ENCODE results near the gene SUN2.

DNA sequence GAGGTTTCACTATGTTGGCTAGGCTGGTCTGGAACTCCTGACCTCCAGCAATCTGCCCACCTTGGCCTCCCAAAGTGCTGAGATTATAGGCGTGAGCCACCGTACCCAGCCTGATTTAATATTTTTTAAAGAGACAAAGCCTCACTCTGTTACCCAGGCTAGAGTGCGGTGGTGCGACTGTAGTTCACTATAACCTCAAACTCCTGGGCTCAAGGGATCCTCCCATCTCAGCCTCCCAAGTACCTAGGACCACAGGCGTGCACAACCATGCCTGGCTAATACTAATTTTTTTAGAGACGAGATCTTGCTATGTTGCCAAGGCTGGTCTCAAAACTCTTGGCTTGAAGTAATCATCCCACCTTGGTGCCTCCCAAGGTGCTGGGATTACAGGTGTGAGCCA lies 36.6 kb downstream of the SUN2 start:
- TF ChIP-seq POLR2G (IDR thresholded peaks at IDR 0.05; ENCODE audit: low read depth, low read length) (no peak), HOXA7 (CRISPR knock-in tag; IDR thresholded peaks at IDR 0.05) (no peak), CTCF (CRISPR knock-in tag; IDR thresholded peaks at IDR 0.05) (no peak), ZNF282 (IDR thresholded peaks at IDR 0.05; ENCODE audit: partially characterized antibody) (no peak), AGO1 (IDR thresholded peaks at IDR 0.05; ENCODE audit: low read depth, low read length, poor library complexity, severe bottlenecking) (no peak), ZNF773 (CRISPR knock-in tag; IDR thresholded peaks at IDR 0.05; ENCODE audit: borderline replicate concordance) (no peak), EHMT2 (IDR thresholded peaks at IDR 0.05; ENCODE audit: borderline replicate concordance, low read depth, low read length) (no peak), GABPA (IDR thresholded peaks at IDR 0.05; ENCODE audit: low read depth, low read length) (no peak), GABPA (CRISPR knock-in tag; IDR thresholded peaks at IDR 0.05; ENCODE audit: low read depth) (no peak), NR2F6 (IDR thresholded peaks at IDR 0.05) (no peak), NR2F6 (CRISPR knock-in tag; IDR thresholded peaks at IDR 0.05) (no peak), ZNF614 (CRISPR knock-in tag; IDR thresholded peaks at IDR 0.05; ENCODE audit: borderline replicate concordance) (no peak)
- TF ChIP-seq, protein P1, sequence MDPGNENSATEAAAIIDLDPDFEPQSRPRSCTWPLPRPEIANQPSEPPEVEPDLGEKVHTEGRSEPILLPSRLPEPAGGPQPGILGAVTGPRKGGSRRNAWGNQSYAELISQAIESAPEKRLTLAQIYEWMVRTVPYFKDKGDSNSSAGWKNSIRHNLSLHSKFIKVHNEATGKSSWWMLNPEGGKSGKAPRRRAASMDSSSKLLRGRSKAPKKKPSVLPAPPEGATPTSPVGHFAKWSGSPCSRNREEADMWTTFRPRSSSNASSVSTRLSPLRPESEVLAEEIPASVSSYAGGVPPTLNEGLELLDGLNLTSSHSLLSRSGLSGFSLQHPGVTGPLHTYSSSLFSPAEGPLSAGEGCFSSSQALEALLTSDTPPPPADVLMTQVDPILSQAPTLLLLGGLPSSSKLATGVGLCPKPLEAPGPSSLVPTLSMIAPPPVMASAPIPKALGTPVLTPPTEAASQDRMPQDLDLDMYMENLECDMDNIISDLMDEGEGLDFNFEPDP (CRISPR knock-in tag; conservative IDR thresholded peaks at IDR 0.05) = no peak
- TF ChIP-seq, protein P2, sequence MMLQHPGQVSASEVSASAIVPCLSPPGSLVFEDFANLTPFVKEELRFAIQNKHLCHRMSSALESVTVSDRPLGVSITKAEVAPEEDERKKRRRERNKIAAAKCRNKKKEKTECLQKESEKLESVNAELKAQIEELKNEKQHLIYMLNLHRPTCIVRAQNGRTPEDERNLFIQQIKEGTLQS (CRISPR knock-in tag; IDR thresholded peaks at IDR 0.05) = no peak
- TF ChIP-seq, protein P3, sequence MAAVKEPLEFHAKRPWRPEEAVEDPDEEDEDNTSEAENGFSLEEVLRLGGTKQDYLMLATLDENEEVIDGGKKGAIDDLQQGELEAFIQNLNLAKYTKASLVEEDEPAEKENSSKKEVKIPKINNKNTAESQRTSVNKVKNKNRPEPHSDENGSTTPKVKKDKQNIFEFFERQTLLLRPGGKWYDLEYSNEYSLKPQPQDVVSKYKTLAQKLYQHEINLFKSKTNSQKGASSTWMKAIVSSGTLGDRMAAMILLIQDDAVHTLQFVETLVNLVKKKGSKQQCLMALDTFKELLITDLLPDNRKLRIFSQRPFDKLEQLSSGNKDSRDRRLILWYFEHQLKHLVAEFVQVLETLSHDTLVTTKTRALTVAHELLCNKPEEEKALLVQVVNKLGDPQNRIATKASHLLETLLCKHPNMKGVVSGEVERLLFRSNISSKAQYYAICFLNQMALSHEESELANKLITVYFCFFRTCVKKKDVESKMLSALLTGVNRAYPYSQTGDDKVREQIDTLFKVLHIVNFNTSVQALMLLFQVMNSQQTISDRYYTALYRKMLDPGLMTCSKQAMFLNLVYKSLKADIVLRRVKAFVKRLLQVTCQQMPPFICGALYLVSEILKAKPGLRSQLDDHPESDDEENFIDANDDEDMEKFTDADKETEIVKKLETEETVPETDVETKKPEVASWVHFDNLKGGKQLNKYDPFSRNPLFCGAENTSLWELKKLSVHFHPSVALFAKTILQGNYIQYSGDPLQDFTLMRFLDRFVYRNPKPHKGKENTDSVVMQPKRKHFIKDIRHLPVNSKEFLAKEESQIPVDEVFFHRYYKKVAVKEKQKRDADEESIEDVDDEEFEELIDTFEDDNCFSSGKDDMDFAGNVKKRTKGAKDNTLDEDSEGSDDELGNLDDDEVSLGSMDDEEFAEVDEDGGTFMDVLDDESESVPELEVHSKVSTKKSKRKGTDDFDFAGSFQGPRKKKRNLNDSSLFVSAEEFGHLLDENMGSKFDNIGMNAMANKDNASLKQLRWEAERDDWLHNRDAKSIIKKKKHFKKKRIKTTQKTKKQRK (IDR thresholded peaks at IDR 0.05; ENCODE audit: low read length) = no peak
- TF ChIP-seq, protein P4, sequence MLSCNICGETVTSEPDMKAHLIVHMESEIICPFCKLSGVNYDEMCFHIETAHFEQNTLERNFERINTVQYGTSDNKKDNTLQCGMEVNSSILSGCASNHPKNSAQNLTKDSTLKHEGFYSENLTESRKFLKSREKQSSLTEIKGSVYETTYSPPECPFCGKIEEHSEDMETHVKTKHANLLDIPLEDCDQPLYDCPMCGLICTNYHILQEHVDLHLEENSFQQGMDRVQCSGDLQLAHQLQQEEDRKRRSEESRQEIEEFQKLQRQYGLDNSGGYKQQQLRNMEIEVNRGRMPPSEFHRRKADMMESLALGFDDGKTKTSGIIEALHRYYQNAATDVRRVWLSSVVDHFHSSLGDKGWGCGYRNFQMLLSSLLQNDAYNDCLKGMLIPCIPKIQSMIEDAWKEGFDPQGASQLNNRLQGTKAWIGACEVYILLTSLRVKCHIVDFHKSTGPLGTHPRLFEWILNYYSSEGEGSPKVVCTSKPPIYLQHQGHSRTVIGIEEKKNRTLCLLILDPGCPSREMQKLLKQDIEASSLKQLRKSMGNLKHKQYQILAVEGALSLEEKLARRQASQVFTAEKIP (CRISPR knock-in tag; IDR thresholded peaks at IDR 0.05; ENCODE audit: borderline replicate concordance) = no peak

Measured in HepG2 (cell line).